ENCODE data around the gene CST9. TPM values are rescaled to one million over a fixed set of nuclear protein-coding genes. Genes with fewer than 3 reads are reported as not detected.

CST9 gene
- total RNA-seq, 1 experiment from 2014 or later = not detected

- Histone ChIP-seq H3K9ac (ENCODE audit: low read length) (no peak overlapping the region), H3K27ac (ENCODE audit: low read depth, low read length) (no peak overlapping the region), H3K79me2 (ENCODE audit: insufficient read depth, low read length) (no peaks in the 10 kb centered on the region), H3K4me2 (ENCODE audit: low read length) (no peak overlapping the region), H2AFZ (ENCODE audit: low read depth, low read length, poor library complexity, severe bottlenecking) (no peak overlapping the region), H3K36me3 (ENCODE audit: control insufficient read depth in 1 of 2, insufficient read depth in 2 of 2, low read length in 2 of 2) (no peaks in the 10 kb centered on the region), H3K27me3 (ENCODE audit: insufficient read depth, low read length) (no peaks in the 10 kb centered on the region), H3K4me1 (ENCODE audit: control insufficient read depth in 1 of 2, insufficient read depth in 2 of 2, low read length in 2 of 2) (peaks cover 30 to 55% of the 10 kb centered on the region in 2 experiments), H4K20me1 (ENCODE audit: insufficient read depth) (no peaks in the 10 kb centered on the region), H3K9me2 (ENCODE audit: insufficient read depth) (no peaks in the 10 kb centered on the region), H3K9me3 (ENCODE audit: control insufficient read depth in 1 of 2, insufficient read depth in 1 of 2, low read depth in 1 of 2, low read length in 2 of 2) (peaks cover 0 to 8% of the 10 kb centered on the region in 2 experiments; a peak in 1 of 4 replicates), H3K4me3 (replicated peaks in 1 of 2; ENCODE audit: low read depth in 1 of 2, low read length in 2 of 2) (no peak overlapping the region)
- ChIA-PET RAD21 (ENCODE audit: low non-redundant PET in 1 of 2, low total read pairs in 2 of 2, uncharacterized antibody in 2 of 2, unreplicated experiment in 2 of 2) (no interaction called here), CTCF (no interaction called here), POLR2A (no interaction called here)
- no peak for ATAC-seq
- TF ChIP-seq ZBTB33 (IDR thresholded peaks at IDR 0.05; ENCODE audit: extremely low read depth, insufficient replicate concordance, low read length) (no peak), FOSL1 (IDR thresholded peaks at IDR 0.05; ENCODE audit: low read depth) (no peak), POLR2AphosphoS5 (IDR thresholded peaks at IDR 0.05; ENCODE audit: low read depth, low read length) (no peak), SP1 (IDR thresholded peaks at IDR 0.05; ENCODE audit: low read depth) (no peak), ATF3 (IDR thresholded peaks at IDR 0.05) (no peak), EZH2 (IDR thresholded peaks at IDR 0.05) (no peak), RAD21 (IDR thresholded peaks at IDR 0.05; ENCODE audit: low read depth) (no peak), ZNF274 (IDR thresholded peaks at IDR 0.05; ENCODE audit: low read depth, low read length) (no peak), CEBPB (IDR thresholded peaks at IDR 0.05; ENCODE audit: low read depth) (no peak), POLR2A (IDR thresholded peaks at IDR 0.05; ENCODE audit: borderline replicate concordance, extremely low read depth, insufficient read depth, insufficient read length) (no peak), EGR1 (IDR thresholded peaks at IDR 0.05; ENCODE audit: low read depth) (no peak), REST (IDR thresholded peaks at IDR 0.05; ENCODE audit: low read depth) (no peak), YY1 (IDR thresholded peaks at IDR 0.05; ENCODE audit: extremely low read depth, insufficient replicate concordance, low read depth, low read length) (no peak), CTCF (IDR thresholded peaks at IDR 0.05 in 2 of 3, conservative IDR thresholded peaks at IDR 0.05 in 1 of 3; ENCODE audit: borderline replicate concordance in 1 of 3, insufficient read depth in 1 of 3, low read depth in 2 of 3, low read length in 2 of 3) (no peak), SIN3A (IDR thresholded peaks at IDR 0.05; ENCODE audit: low read depth) (no peak), MAX (IDR thresholded peaks at IDR 0.05) (no peak), CBX3 (IDR thresholded peaks at IDR 0.05; ENCODE audit: low read depth) (no peak), EZH2phosphoT487 (IDR thresholded peaks at IDR 0.05; ENCODE audit: borderline replicate concordance) (no peak), ELF1 (IDR thresholded peaks at IDR 0.05; ENCODE audit: borderline replicate concordance, low read depth) (no peak)
- no TSS peak for BruUV-seq (replicated peaks)
- intact Hi-C loops (cut with micrococcal nuclease) = no loop called here
- no peak for DNase-seq (ENCODE audit: low read depth, low spot score)
Measured at GRCh38 chr20:23625236-23625964, 19.7 kb upstream of the CST9 start.

Data from HCT116 (cell line).